ENCODE results near the gene DLX2.

GRCh38 chr2:172094294-172095145 lies 8.2 kb downstream of the DLX2 start:
- TF ChIP-seq POLR2A (IDR thresholded peaks at IDR 0.05): no peak
- TF ChIP-seq, protein P1, sequence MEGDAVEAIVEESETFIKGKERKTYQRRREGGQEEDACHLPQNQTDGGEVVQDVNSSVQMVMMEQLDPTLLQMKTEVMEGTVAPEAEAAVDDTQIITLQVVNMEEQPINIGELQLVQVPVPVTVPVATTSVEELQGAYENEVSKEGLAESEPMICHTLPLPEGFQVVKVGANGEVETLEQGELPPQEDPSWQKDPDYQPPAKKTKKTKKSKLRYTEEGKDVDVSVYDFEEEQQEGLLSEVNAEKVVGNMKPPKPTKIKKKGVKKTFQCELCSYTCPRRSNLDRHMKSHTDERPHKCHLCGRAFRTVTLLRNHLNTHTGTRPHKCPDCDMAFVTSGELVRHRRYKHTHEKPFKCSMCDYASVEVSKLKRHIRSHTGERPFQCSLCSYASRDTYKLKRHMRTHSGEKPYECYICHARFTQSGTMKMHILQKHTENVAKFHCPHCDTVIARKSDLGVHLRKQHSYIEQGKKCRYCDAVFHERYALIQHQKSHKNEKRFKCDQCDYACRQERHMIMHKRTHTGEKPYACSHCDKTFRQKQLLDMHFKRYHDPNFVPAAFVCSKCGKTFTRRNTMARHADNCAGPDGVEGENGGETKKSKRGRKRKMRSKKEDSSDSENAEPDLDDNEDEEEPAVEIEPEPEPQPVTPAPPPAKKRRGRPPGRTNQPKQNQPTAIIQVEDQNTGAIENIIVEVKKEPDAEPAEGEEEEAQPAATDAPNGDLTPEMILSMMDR (IDR thresholded peaks at IDR 0.05): no peak
